Endodermal cell (in vitro differentiated cells): ENCODE data around the gene COX7B2. TPM values are rescaled to one million over a fixed set of nuclear protein-coding genes. Genes with fewer than 3 reads are reported as not detected.

Experiments
- DNase-seq: peaks from one replicate; pipeline ENCODE4 v3.0.0-alpha.2; 2017
- H3K27ac ChIP-seq: 2 replicates; pipeline ENCODE4 v1.5.1; 2013; ENCODE audit warnings: mild to moderate bottlenecking, low read depth, low read length, moderate library complexity
- H3K27me3 ChIP-seq: 2 replicates; pipeline ENCODE4 v1.6.1; 2013; ENCODE audit warnings: mild to moderate bottlenecking, low read length, moderate library complexity; ENCODE audit not compliant: insufficient read depth, control insufficient read depth, poor library complexity, severe bottlenecking
- H3K36me3 ChIP-seq: 2 replicates; pipeline ENCODE4 v1.7.0; 2013; ENCODE audit warnings: mild to moderate bottlenecking, low read length, moderate library complexity; ENCODE audit not compliant: control insufficient read depth, insufficient read depth
- H3K4me1 ChIP-seq: one replicate; pipeline ENCODE4 v1.7.0; 2013; ENCODE audit warnings: low read length; ENCODE audit not compliant: control insufficient read depth, insufficient read depth
- H3K4me3 ChIP-seq: 2 replicates; pipeline ENCODE4 v1.5.1; 2013; ENCODE audit warnings: mild to moderate bottlenecking, low read length, moderate library complexity
- H3K9ac ChIP-seq: 2 replicates; pipeline ENCODE4 v1.6.1; 2013; ENCODE audit warnings: mild to moderate bottlenecking, low read length, moderate library complexity; ENCODE audit not compliant: poor library complexity, severe bottlenecking; ENCODE audit errors: extremely low read depth
- H3K9me3 ChIP-seq: 2 replicates; pipeline ENCODE4 v1.6.1; 2013; ENCODE audit warnings: mild to moderate bottlenecking, low read length, moderate library complexity; ENCODE audit not compliant: control insufficient read depth
- H3K27ac Mint-ChIP-seq: 2 replicates; pipeline ENCODE4 v1.8.0; 2020; ENCODE audit warnings: mixed read lengths
- H3K27me3 Mint-ChIP-seq: 2 replicates; pipeline ENCODE4 v1.8.0; 2021; ENCODE audit warnings: mild to moderate bottlenecking, mixed read lengths; ENCODE audit not compliant: insufficient read depth
- H3K36me3 Mint-ChIP-seq: 2 replicates; pipeline ENCODE4 v1.8.0; 2020; ENCODE audit warnings: low read depth, mixed read lengths
- H3K4me1 Mint-ChIP-seq: 2 replicates; pipeline ENCODE4 v1.8.0; 2020; ENCODE audit warnings: mixed read lengths
- H3K4me3 Mint-ChIP-seq: 2 replicates; pipeline ENCODE4 v1.8.0; 2020; ENCODE audit warnings: mild to moderate bottlenecking, moderate library complexity, mixed read lengths
- H3K9me3 Mint-ChIP-seq: 2 replicates; pipeline ENCODE4 v1.8.0; 2020; ENCODE audit warnings: mild to moderate bottlenecking, mixed read lengths
- WGBS, 2 experiments: methylation state at CpG; one replicate each; pipeline versions ENCODE4 v1.1.5 to v1.1.7; 2013; ENCODE audit warnings: missing lambda C conversion rate in 2 of 2, mixed read lengths in 1 of 2; ENCODE audit not compliant: insufficient coverage in 1 of 2, insufficient read length in 1 of 2; 5-methylcytosine and 5-hydroxymethylcytosine counted together
- total RNA-seq, 2 donors: library from RNA; stranded (reverse); fragmentation: NEBNext Ultra II Directional in 1 of 2; extraction: Animal tissue kit (Norgen Biotek cat#: 25700) in 1 of 2; gene quantifications; 2 replicates in 1 of 2; 3 replicates in 1 of 2; pipeline ENCODE4 v1.2.1, GENCODE V29; 2021
- TF ChIP-seq, protein P1 (sequence below): fragments of 200-600 bp; sonication (generic); conservative IDR thresholded peaks from 2 replicates; pipeline ENCODE4 v1.5.0; 2021; ENCODE audit warnings: antibody characterized with exemption, mild to moderate bottlenecking

Gene COX7B2
- total RNA-seq, 2 donors from 2014 or later: not detected

DNA sequence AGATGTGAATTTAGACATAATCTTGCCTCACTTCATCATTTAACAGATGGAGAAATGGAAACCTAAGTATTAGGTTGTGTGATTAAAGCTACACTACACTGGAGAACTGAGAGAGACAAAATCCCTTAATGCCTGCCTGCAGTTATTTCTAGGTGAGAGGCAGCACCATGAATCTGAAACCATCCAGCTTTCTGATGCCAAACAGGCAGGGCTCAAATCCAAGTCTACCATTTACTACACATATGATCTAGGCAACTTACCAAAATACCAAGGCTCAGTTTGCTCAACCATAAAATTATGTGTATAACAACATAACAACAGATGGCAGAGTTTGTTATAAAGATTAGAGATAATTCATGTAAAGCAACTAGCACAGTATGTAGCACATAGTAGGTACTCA lies 45.6 kb upstream of the COX7B2 start:
- TF ChIP-seq, protein P1, sequence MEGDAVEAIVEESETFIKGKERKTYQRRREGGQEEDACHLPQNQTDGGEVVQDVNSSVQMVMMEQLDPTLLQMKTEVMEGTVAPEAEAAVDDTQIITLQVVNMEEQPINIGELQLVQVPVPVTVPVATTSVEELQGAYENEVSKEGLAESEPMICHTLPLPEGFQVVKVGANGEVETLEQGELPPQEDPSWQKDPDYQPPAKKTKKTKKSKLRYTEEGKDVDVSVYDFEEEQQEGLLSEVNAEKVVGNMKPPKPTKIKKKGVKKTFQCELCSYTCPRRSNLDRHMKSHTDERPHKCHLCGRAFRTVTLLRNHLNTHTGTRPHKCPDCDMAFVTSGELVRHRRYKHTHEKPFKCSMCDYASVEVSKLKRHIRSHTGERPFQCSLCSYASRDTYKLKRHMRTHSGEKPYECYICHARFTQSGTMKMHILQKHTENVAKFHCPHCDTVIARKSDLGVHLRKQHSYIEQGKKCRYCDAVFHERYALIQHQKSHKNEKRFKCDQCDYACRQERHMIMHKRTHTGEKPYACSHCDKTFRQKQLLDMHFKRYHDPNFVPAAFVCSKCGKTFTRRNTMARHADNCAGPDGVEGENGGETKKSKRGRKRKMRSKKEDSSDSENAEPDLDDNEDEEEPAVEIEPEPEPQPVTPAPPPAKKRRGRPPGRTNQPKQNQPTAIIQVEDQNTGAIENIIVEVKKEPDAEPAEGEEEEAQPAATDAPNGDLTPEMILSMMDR: no peak
- H3K36me3 Mint-ChIP-seq: no peaks in the 10 kb centered on the region
- Histone ChIP-seq H3K4me3 (no peak overlapping the region), H3K36me3 (no peaks in the 10 kb centered on the region), H3K9me3 (no peaks in the 10 kb centered on the region), H3K4me1 (no peaks in the 10 kb centered on the region), H3K27me3 (no peaks in the 10 kb centered on the region), H3K27ac (no peak overlapping the region), H3K9ac (no peak overlapping the region)
- DNase-seq: no peak
- H3K27me3 Mint-ChIP-seq: no peaks in the 10 kb centered on the region
- H3K27ac Mint-ChIP-seq: no peak overlapping the region
- H3K4me3 Mint-ChIP-seq: no peak overlapping the region
- no peaks in the 10 kb centered on the region for H3K9me3 Mint-ChIP-seq
- H3K4me1 Mint-ChIP-seq: no peaks in the 10 kb centered on the region

DNA sequence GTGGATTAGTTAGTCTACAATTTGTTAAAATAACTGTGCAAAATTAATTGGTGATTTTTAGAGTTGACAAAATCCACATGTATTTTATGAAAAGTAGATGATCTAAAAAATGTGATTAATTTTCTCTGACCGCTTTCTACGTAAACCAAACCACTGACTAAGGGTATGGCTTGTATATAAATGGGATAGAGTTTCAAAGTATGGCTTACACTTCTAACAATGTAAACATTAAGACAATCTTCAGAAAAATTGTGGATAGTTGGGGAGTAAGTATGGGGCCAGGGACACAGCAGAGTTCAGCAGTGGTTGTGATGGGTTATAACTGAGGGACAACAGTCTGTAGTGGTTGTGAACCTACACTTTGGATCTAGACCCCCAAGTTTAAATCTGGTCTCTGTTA lies 44.5 kb upstream of the COX7B2 start:
- Histone ChIP-seq H3K9ac (no peak overlapping the region), H3K4me1 (no peaks in the 10 kb centered on the region), H3K27me3 (no peaks in the 10 kb centered on the region), H3K9me3 (no peaks in the 10 kb centered on the region), H3K27ac (no peak overlapping the region), H3K4me3 (no peak overlapping the region), H3K36me3 (no peaks in the 10 kb centered on the region)
- Mint-ChIP-seq H3K27me3 (no peaks in the 10 kb centered on the region), H3K4me1 (no peaks in the 10 kb centered on the region), H3K27ac (no peak overlapping the region), H3K4me3 (no peak overlapping the region), H3K36me3 (no peaks in the 10 kb centered on the region), H3K9me3 (no peaks in the 10 kb centered on the region)
- no peak for DNase-seq
- TF ChIP-seq, protein P1: no peak
- 100% methylated on average over 2 of the region's 2 CpGs; no CpG with 5 or more reads in 1 of the 2 experiments for whole genome bisulfite sequencing, 2 experiments

DNA sequence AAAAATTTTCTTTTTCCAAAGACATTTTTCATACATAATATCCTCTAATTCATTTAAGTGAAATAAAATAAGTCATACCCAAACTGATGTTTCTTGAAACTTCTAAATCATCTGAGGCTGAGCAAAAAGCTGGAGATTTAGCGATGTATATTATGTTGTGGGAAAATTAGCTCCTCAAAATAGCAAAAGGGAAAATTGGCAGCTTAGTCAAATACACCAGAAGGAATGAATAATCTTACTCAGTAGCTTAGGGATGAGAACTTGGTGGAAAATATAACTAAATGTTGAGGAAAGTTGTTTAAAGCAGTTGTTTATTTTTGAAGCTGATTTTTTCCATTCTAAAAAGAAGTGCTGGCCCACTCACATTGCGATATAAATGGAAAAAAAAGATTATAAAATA lies 43.4 kb upstream of the COX7B2 start:
- Histone ChIP-seq H3K4me3 (no peak overlapping the region), H3K4me1 (no peaks in the 10 kb centered on the region), H3K27me3 (no peaks in the 10 kb centered on the region), H3K27ac (no peak overlapping the region), H3K9ac (no peak overlapping the region), H3K36me3 (no peaks in the 10 kb centered on the region), H3K9me3 (no peaks in the 10 kb centered on the region)
- DNase-seq: no peak
- Mint-ChIP-seq H3K9me3 (no peaks in the 10 kb centered on the region), H3K27me3 (no peaks in the 10 kb centered on the region), H3K27ac (no peak overlapping the region), H3K4me3 (no peak overlapping the region), H3K36me3 (no peaks in the 10 kb centered on the region), H3K4me1 (no peaks in the 10 kb centered on the region)
- WGBS, 2 experiments: 80 to 91% methylated on average over 1 of the region's 2 CpGs
- TF ChIP-seq, protein P1: no peak
